ENCODE data around the gene CACNA1D. TPM values are rescaled to one million over a fixed set of nuclear protein-coding genes. Genes with fewer than 3 reads are reported as not detected.

The CACNA1D gene
- total RNA-seq, 1 experiment from 2014 or later = 1.1 TPM

DNA sequence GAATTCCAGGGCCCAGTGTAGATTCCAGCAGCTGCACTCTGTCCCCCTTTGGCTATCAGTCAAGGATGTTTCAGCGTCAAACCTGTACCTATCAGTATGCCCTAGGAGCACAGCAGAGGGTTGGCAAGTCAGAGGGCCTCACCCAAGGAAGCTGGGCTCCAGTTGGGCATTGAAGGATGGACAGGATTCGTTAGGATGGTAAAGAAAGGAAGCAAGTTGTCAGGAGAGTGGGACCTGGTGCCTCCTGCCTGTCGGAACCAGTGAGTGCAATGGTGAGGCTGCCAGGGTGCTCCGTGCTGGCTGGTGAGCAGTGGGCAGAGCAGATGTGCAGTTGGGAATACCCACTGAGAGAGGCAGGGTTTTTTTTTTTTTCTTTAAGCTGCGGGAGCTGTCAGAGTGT, 194.6 kb downstream of the CACNA1D start:
- POLR2A ChIA-PET = no interaction called here

More for the DNA sequence above, 194.6 kb downstream of the CACNA1D start:
- intact Hi-C loops (cut with micrococcal nuclease) = no loop called here
- Histone ChIP-seq H3K9ac (ENCODE audit: low read length) (no peak overlapping the region), H3K9me3 (ENCODE audit: control insufficient read depth in 1 of 2, insufficient read depth in 1 of 2, low read depth in 1 of 2, low read length in 2 of 2) (no peaks in the 10 kb centered on the region), H3K27me3 (ENCODE audit: insufficient read depth, low read length) (peaks cover 16% of the 10 kb centered on the region), H3K79me2 (ENCODE audit: insufficient read depth, low read length) (no peaks in the 10 kb centered on the region), H3K4me1 (ENCODE audit: control insufficient read depth in 1 of 2, insufficient read depth in 2 of 2, low read length in 2 of 2) (no peaks in the 10 kb centered on the region), H3K4me2 (ENCODE audit: low read length) (no peak overlapping the region), H4K20me1 (ENCODE audit: insufficient read depth) (no peaks in the 10 kb centered on the region), H3K27ac (ENCODE audit: low read depth, low read length) (no peak overlapping the region), H3K4me3 (replicated peaks in 1 of 2; ENCODE audit: low read depth in 1 of 2, low read length in 2 of 2) (no peak overlapping the region), H3K9me2 (ENCODE audit: insufficient read depth) (no peaks in the 10 kb centered on the region), H2AFZ (ENCODE audit: low read depth, low read length, poor library complexity, severe bottlenecking) (no peak overlapping the region), H3K36me3 (ENCODE audit: control insufficient read depth in 1 of 2, insufficient read depth in 2 of 2, low read length in 2 of 2) (no peaks in the 10 kb centered on the region)
- ATAC-seq (no peak), DNase-seq (ENCODE audit: low read depth, low spot score) (no peak)
- CTCF ChIA-PET = interaction anchor here (0.7 to 1.2 kb wide), 2 partner anchors 20 kb away, joined by 3 read pairs; no protein-coding TSS in a partner anchor
- RAD21 ChIA-PET (ENCODE audit: low non-redundant PET in 1 of 2, low total read pairs in 2 of 2, uncharacterized antibody in 2 of 2, unreplicated experiment in 2 of 2) = no interaction called here
- TF ChIP-seq SP1 (IDR thresholded peaks at IDR 0.05; ENCODE audit: low read depth) (no peak), ZFX (IDR thresholded peaks at IDR 0.05) (no peak), POLR2A (IDR thresholded peaks at IDR 0.05; ENCODE audit: borderline replicate concordance, extremely low read depth, insufficient read depth, insufficient read length) (no peak), JUND (IDR thresholded peaks at IDR 0.05) (no peak), TCF7L2 (IDR thresholded peaks at IDR 0.05; ENCODE audit: borderline replicate concordance, extremely low read depth, insufficient read depth, insufficient read length) (no peak), SIN3A (IDR thresholded peaks at IDR 0.05; ENCODE audit: low read depth) (no peak), FOSL1 (IDR thresholded peaks at IDR 0.05; ENCODE audit: low read depth) (no peak), SRF (IDR thresholded peaks at IDR 0.05; ENCODE audit: low read depth) (no peak), EGR1 (IDR thresholded peaks at IDR 0.05; ENCODE audit: low read depth) (no peak), ELF1 (IDR thresholded peaks at IDR 0.05; ENCODE audit: borderline replicate concordance, low read depth) (no peak), EZH2 (IDR thresholded peaks at IDR 0.05) (no peak), RAD21 (IDR thresholded peaks at IDR 0.05; ENCODE audit: low read depth) (no peak), ZNF274 (IDR thresholded peaks at IDR 0.05; ENCODE audit: low read depth, low read length) (no peak), EZH2phosphoT487 (IDR thresholded peaks at IDR 0.05; ENCODE audit: borderline replicate concordance) (no peak), POLR2AphosphoS5 (IDR thresholded peaks at IDR 0.05; ENCODE audit: low read depth, low read length) (no peak)
- TF ChIP-seq, protein P1, sequence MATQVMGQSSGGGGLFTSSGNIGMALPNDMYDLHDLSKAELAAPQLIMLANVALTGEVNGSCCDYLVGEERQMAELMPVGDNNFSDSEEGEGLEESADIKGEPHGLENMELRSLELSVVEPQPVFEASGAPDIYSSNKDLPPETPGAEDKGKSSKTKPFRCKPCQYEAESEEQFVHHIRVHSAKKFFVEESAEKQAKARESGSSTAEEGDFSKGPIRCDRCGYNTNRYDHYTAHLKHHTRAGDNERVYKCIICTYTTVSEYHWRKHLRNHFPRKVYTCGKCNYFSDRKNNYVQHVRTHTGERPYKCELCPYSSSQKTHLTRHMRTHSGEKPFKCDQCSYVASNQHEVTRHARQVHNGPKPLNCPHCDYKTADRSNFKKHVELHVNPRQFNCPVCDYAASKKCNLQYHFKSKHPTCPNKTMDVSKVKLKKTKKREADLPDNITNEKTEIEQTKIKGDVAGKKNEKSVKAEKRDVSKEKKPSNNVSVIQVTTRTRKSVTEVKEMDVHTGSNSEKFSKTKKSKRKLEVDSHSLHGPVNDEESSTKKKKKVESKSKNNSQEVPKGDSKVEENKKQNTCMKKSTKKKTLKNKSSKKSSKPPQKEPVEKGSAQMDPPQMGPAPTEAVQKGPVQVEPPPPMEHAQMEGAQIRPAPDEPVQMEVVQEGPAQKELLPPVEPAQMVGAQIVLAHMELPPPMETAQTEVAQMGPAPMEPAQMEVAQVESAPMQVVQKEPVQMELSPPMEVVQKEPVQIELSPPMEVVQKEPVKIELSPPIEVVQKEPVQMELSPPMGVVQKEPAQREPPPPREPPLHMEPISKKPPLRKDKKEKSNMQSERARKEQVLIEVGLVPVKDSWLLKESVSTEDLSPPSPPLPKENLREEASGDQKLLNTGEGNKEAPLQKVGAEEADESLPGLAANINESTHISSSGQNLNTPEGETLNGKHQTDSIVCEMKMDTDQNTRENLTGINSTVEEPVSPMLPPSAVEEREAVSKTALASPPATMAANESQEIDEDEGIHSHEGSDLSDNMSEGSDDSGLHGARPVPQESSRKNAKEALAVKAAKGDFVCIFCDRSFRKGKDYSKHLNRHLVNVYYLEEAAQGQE (IDR thresholded peaks at IDR 0.05; ENCODE audit: low read depth) = no peak
- TF ChIP-seq, protein P2, sequence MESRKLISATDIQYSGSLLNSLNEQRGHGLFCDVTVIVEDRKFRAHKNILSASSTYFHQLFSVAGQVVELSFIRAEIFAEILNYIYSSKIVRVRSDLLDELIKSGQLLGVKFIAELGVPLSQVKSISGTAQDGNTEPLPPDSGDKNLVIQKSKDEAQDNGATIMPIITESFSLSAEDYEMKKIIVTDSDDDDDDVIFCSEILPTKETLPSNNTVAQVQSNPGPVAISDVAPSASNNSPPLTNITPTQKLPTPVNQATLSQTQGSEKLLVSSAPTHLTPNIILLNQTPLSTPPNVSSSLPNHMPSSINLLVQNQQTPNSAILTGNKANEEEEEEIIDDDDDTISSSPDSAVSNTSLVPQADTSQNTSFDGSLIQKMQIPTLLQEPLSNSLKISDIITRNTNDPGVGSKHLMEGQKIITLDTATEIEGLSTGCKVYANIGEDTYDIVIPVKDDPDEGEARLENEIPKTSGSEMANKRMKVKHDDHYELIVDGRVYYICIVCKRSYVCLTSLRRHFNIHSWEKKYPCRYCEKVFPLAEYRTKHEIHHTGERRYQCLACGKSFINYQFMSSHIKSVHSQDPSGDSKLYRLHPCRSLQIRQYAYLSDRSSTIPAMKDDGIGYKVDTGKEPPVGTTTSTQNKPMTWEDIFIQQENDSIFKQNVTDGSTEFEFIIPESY (IDR thresholded peaks at IDR 0.05; ENCODE audit: extremely low read depth, insufficient replicate concordance, low read length) = no peak
- no TSS peak for BruUV-seq (replicated peaks)

Data from HCT116 (cell line).